Calu3 (cell line): ENCODE results near the gene MIB1. TPM values are rescaled to one million over a fixed set of nuclear protein-coding genes. Genes with fewer than 3 reads are reported as not detected.

Source experiments
- BruUV-seq: library from RNA; stranded (reverse); fragments of 400-500 nt; replicated peaks from 2 replicates; lab custom pipeline; 2021; lab: Mats Ljungman, UMichigan
- CTCF ChIA-PET: fragments of 300-600 bp; sonication (Branson Sonifier 250); formaldehyde crosslinking; loops from one replicate; lab custom pipeline; 2022; ENCODE audit warnings: antibody characterized with exemption; lab: Charles Lee
- DNase-seq: peaks from one replicate; pipeline ENCODE4 v3.0.0; 2022
- H3K27ac Mint-ChIP-seq: one replicate; pipeline ENCODE4 v1.8.0; 2022; ENCODE audit warnings: mixed read lengths; ENCODE audit not compliant: unreplicated experiment
- H3K27me3 Mint-ChIP-seq: one replicate; pipeline ENCODE4 v1.8.0; 2022; ENCODE audit warnings: mixed read lengths; ENCODE audit not compliant: unreplicated experiment
- H3K36me3 Mint-ChIP-seq: one replicate; pipeline ENCODE4 v1.8.0; 2022; ENCODE audit warnings: mild to moderate bottlenecking, moderate library complexity, mixed read lengths; ENCODE audit not compliant: insufficient read depth, unreplicated experiment
- H3K4me1 Mint-ChIP-seq: one replicate; pipeline ENCODE4 v1.8.0; 2022; ENCODE audit warnings: mild to moderate bottlenecking, low read depth, mixed read lengths; ENCODE audit not compliant: unreplicated experiment
- H3K4me3 Mint-ChIP-seq: one replicate; pipeline ENCODE4 v1.8.0; 2022; ENCODE audit warnings: mild to moderate bottlenecking, low read depth, moderate library complexity, mixed read lengths; ENCODE audit not compliant: unreplicated experiment
- H3K9me3 Mint-ChIP-seq: one replicate; pipeline ENCODE4 v1.8.0; 2022; ENCODE audit warnings: low read depth, mixed read lengths; ENCODE audit not compliant: unreplicated experiment
- CTCF ChIP-seq: fragments of 200-600 bp; IDR thresholded peaks from one replicate; pipeline ENCODE4 v1.8.0; 2022; ENCODE audit warnings: antibody characterized with exemption; ENCODE audit not compliant: unreplicated experiment
- intact Hi-C: fragments of 100-400 bp; cut with micrococcal nuclease; formaldehyde crosslinking; loops from one replicate; pipeline ENCODE4 v1.10.0; 2022; ENCODE audit not compliant: unreplicated experiment
- total RNA-seq: library from RNA; stranded (reverse); gene quantifications from 2 replicates; pipeline ENCODE4 v1.2.3, GENCODE V29; 2022

Gene MIB1
- total RNA-seq, 1 experiment from 2014 or later, result 33.6 TPM

- Mint-ChIP-seq H3K27ac (no peak overlapping the region), H3K9me3 (peaks cover 7% of the 10 kb centered on the region), H3K4me1 (no peaks in the 10 kb centered on the region), H3K4me3 (no peak overlapping the region), H3K36me3 (no peaks in the 10 kb centered on the region), H3K27me3 (peaks cover 16% of the 10 kb centered on the region)
- TF ChIP-seq CTCF, result no peak
- intact Hi-C loops, result no loop called here
- BruUV-seq, result no TSS peak
- DNase-seq, result no peak
- CTCF ChIA-PET, result no interaction called here
Measured at GRCh38 chr18:21889570-21889969, 149.0 kb downstream of the MIB1 start.

GRCh38 chr18:21894619-21895367 lies 154.2 kb downstream of the MIB1 start:
- Mint-ChIP-seq H3K36me3 (no peaks in the 10 kb centered on the region), H3K9me3 (peaks cover 3% of the 10 kb centered on the region), H3K27ac (no peak overlapping the region), H3K27me3 (no peaks in the 10 kb centered on the region), H3K4me1 (peaks cover 8% of the 10 kb centered on the region), H3K4me3 (no peak overlapping the region)
- no peak for TF ChIP-seq CTCF
- BruUV-seq, result no TSS peak
- intact Hi-C loops, result loop anchor here (5.0 kb wide), 1 partner anchor 668 kb away; no protein-coding TSS in a partner anchor
- CTCF ChIA-PET, result interaction anchor here (0.6 kb wide), 2 partner anchors 784 to 1041 kb away, joined by 3 read pairs; no protein-coding TSS in a partner anchor
- no peak for DNase-seq

GRCh38 chr18:21896732-21897336 lies 156.2 kb downstream of the MIB1 start:
- intact Hi-C loops, result loop anchor here (5.0 kb wide), 1 partner anchor 665 kb away; no protein-coding TSS in a partner anchor
- Mint-ChIP-seq H3K27me3 (no peaks in the 10 kb centered on the region), H3K36me3 (no peaks in the 10 kb centered on the region), H3K27ac (no peak overlapping the region), H3K9me3 (no peaks in the 10 kb centered on the region), H3K4me1 (peaks cover 8% of the 10 kb centered on the region), H3K4me3 (no peak overlapping the region)
- no TSS peak for BruUV-seq
- CTCF ChIA-PET, result no interaction called here
- no peak for DNase-seq
- TF ChIP-seq CTCF, result no peak

- no peaks in the 10 kb centered on the region for H3K27me3 Mint-ChIP-seq
- H3K9me3 Mint-ChIP-seq, result no peaks in the 10 kb centered on the region
- no peak overlapping the region for H3K27ac Mint-ChIP-seq
- intact Hi-C loops, result loop anchor here (5.0 kb wide), 1 partner anchor 664 kb away; no protein-coding TSS in a partner anchor
- BruUV-seq, result no TSS peak
- peak; percentile 70 for TF ChIP-seq CTCF
- peaks cover 8% of the 10 kb centered on the region for H3K4me1 Mint-ChIP-seq
- DNase-seq, result peak; percentile 73
- no peak overlapping the region for H3K4me3 Mint-ChIP-seq
- H3K36me3 Mint-ChIP-seq, result no peaks in the 10 kb centered on the region
- CTCF ChIA-PET, result no interaction called here
Measured at GRCh38 chr18:21897811-21898210, 157.2 kb downstream of the MIB1 start.
